ENCODE data around the gene SOX3.

SOX3 gene

DNA sequence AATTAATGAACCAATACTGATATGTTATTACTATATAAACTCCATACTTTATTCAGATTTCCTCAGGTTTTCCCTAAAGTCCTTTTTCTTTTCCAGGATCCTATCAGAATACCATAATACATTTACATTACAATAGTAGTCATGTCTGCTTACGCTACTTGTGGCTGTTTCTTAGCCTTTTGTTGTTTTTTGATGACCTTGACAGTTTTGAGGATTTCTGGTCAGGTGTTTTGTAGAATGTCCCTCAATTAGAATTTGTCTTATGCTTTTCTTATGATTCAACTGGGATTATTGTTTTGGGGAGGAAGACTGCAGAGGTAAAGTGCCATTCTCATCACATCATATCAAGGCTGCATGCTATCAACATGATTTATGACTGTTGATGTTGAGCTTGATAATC is 9.1 kb downstream of the SOX3 start:
- no peak for DNase-seq (ENCODE audit: low read depth)

DNA sequence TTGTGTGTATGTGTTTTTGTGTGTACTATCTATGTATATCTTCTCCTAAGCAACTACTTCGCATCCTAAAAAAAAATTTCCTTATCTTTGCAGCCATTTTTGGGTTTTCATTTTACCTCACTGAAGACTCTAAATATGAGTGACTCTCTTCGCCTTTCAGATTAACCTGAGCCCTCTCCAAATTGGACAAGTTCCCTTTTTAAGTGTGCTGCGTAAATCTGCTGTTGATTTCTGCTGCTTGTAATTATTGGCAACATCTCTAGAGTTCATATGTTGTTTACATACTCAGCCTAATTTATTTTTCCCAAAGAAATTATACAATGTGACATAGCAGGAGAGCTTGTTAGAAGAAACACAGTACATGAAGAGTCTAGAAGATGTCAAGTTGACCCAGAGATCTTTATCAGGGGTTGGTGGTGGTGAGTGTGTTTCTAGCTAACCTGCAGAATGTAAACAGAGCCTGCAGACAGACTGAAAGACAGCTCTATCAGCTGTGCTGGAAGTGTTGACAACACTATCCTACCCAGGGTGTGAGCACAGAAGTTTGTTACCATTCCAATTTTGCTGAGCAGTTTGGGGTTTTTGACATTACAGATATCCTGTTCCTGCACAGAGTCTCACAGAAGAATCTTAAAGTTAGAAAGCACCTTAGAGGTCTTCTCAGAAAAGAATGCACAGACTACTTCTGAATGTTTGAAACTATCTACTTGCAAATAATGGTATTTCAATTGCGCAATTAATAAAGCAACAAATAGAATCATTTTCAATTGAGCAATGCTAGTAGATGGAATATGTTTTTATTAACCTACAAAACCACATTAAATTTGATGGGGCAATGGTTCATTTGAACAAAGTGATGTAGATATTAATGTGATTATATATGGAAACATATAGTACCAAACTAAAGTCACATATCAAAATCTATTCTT is 12.5 kb downstream of the SOX3 start:
- DNase-seq (ENCODE audit: low read depth) = no peak

DNA sequence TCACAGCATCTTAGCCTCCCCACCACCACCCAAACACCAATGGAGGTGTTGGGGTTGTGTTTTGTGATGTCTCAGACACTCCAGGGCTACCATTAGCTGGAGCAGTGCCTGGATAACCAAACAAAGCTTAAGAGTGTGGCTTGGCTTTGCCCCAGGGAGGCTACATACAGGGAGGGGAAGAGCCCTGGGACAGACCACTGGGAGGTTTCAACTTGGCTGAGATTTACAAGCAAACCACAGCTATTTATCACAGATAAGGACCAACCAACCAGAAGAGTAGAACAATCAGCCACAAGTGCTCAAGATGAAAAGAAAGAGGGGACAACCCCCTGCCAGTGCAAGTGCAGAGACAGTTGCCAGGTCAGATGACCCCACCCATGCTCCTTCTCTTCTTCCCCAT is 24.1 kb downstream of the SOX3 start:
- DNase-seq (ENCODE audit: low read depth) = no peak

DNA sequence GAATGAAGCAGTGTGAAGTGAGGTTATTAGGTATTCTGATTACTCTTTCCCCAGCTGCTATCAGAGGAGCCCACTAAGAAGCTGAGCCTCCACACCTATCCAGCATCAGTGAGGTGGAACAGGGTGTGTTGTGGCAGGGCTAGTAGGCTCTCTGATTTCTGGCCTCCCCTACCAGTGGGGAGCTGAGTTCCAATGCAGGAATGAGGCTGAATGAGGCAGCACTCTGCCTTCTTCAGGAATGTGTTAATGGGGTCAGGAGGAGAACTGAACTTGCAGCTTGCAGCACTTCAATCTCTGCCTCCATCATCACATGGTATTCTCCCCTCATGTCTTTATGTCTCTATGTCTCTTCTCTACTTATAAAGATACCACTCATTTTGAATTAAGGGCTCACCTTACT is 26.9 kb downstream of the SOX3 start:
- no peak for DNase-seq (ENCODE audit: low read depth)

DNA sequence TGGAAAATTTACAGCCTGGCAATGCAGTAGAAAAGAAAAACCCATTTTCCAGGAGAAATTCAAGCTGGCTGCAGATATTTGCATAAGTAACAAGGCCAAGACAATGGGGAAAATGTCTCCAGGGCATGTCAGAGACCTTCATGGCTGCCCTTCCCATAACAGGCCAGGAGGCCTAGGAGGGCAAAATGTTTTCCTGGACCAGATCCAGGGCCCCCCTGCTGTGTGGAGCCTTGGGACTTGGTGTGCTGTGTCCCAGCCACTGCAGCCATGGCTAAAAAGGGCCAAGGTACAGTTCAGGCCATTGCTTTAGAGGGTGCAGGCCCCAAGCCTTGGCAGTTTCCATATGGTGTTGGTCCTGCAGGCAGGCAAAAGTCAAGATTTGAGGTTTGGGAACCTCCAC is 29.8 kb downstream of the SOX3 start:
- no peak for DNase-seq (ENCODE audit: low read depth)

DNA sequence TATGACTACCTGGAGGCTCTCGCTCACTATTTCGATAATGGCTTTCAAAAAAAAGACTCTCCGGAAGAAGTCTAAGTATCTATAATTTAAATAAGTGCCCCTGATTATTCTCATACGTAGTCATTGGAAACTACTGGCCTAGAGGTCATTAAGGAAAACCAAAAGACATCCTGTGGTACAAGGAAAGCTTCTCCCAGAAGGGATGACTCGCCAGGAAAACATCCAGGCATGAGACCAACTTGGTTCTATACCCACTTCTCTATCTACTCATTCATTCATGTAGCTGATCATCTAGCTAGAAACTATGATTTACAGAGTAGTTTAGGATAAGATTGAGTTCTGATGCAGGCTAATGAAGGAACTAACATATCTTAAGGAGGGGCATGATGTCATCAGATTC is 37.7 kb downstream of the SOX3 start:
- no peak for DNase-seq (ENCODE audit: low read depth)

Measured in activated T-cell treated with anti-CD3 and anti-CD28 coated beads for 24 hours (primary cell).